Hematopoietic multipotent progenitor cell treated with erythropoietin and hydrocortisone succinate and interleukin-3 and kit ligand, for 15 days (in vitro differentiated cells): Measurements from ENCODE around the gene PHLDA3.
"Not testable (repeated sequence)": the region's sequence is repeated elsewhere in the genome, so short reads cannot be mapped to it uniquely, and the experiment has no call there.

Source experiments
- DNase-seq: peaks from one replicate; pipeline ENCODE4 v3.0.0-alpha.2; 2015; ENCODE audit warnings: low spot score

The PHLDA3 gene

DNA sequence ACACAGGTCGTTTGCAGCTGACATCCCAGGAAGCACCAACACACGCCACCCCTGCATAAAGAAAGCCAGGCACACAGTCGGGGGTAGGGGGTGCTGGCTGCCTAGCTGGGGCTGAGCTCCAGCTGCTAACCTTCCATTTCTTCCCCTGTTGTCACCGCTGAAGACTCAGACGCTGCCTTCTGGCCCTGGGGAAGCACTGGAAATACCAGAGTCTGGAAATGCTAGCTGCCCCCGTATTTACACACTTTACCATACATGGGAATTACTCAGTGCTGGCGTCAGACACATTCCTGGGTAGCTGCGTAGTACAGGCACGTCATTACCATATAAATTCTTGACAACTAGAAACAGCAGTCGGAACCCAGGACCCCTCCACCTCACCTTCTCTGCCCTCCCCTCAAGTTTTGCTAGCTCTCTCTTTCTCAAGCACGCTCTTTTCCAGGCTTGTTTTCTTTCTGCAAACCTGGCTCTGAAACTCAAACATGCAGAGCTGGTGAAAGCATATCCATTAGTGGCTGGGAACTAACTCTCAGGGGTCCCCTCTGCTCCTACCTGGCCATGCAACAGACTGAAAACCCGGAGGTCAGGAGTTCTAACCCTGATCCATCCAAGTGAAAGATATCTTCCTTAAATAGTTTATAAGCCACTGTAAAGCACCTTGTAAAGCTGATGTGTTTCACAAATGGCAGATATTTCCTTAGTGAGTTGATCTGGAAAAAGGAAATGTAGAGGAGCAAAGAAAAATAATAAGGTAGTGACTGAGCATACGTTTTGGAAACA is 34.6 kb upstream of the PHLDA3 start:
- DNase-seq, result no peak

- DNase-seq, result no peak
Observed at GRCh38 chr1:201502511-201502857, 33.5 kb upstream of the PHLDA3 start.

GRCh38 chr1:201501812-201502510 is 33.0 kb upstream of the PHLDA3 start:
- no peak for DNase-seq

DNA sequence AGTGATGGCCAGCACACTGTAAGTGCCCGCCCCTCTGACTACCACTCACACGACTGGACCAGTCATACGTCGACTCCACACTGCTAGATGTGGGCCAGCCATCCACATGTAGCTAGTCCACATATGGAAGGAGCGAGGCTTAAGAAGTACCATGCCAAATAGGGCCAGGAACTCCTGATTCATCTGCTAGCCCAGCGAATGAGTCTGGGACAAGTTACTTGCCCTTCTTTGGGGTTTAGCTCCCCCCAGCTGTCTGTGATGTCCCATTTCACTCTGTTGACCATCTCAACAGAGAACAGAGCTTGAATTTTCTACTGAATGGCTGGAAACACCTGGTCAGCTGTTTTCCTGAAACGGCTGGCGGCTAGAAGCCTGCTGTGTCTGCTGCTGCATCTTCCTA is 32.2 kb upstream of the PHLDA3 start:
- no peak for DNase-seq

GRCh38 chr1:201500670-201501120 is 31.7 kb upstream of the PHLDA3 start:
- no peak for DNase-seq

DNA sequence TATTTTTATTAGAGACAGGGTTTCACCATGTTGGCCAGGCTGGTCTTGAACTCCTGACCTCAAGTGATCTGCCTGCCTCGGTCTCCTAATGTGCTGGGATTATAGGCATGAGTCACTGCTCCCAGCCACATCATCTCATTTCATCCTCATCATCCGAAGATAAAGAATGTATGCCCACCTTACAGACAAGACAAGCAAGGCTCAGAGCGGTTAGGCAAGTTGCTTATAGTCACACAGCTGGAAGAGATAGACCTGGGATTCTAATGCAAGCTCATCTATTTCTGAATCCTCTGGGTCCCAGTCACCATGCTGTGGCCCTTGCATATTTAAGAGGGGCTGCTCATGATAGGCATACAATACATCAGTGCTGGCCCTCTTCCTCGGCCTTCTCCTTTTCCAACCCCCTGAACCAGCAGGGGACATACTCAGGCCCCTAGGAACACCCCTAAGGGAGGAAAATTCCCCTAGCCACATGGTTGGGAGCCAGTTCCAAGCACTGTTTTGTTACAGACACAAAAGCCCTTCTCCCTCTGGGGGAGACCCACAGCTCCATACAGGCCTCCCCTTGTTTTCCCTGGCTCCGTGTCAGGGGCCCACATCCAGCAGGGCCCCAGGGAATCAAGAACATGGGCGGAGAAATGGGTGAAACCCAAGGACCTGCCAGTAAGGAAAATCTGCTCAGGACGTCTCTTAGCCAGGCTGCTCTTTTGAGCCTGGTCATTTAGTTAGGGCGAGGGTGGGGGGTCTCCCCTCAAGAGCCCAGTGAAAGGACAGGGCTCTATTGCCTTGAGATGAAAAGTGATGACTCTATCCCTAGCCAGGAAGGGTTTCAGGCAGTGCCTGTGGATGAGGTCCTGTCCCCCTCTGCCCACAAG is 31.0 kb upstream of the PHLDA3 start:
- DNase-seq, result no peak

DNA sequence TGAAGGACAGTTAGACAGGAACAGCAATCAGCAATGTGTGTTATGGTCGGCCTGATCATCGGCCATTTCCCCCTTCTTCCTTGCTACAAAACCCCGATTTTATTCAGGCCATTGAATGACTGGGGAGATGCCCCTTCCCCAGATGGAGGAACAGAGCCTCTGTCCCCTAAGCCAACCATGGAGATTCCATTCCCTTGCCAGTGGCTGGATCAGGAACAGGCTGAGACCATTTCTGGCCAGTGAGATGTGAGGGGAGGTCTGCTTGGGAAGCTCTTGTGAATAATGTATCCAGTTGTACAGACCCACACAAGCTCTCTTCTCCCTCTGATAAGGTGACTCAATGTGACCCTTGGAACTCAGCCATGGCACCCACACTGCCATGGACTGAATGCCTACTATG is 30.2 kb upstream of the PHLDA3 start:
- DNase-seq, result no peak

DNA sequence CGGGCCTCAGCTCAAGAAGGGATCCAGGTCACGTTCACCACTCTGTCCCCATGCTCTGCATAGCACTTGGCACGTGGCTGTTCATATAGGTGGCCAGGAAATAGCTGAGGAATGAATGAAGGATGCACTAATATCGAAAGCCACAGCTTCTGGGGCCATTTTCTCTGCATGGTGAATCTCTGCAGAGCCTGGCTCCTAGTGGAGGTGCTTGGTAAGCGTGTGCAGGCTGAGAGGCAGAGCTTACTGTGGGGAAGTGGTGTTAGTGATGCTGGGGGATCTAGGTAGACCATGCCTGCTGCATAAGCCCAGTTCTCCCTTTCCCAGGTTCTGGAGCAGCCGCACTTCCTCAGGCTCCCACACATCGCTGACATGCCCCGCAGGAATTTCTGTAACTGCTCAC is 29.6 kb upstream of the PHLDA3 start:
- no peak for DNase-seq

DNA sequence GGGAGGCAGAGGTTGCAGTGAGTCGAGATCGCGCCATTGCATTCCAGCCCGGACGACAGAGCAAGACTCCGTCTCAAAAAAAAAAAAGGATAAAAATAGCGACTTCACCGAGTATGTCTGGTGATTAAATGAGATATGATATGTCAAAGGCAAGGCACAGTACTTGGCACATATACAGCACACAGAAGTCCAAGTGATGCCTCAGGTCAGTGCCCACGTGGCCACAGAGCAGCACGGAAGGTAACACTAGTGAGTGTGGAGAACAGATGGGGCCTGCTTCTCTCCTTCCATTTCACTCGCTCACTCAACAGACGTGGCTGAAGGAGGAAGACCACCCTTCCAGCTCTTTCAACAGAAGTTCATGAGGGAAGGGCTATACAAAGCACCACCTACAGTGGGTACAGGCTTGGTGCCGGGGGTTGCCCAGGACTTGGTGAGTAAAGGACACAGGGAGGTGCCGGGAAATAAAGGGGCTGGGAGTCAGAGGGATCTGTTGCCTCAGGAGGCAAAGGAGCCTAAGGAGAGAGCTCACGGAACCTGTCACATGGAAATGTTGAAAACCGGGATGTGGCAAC is 29.0 kb upstream of the PHLDA3 start:
- DNase-seq, result no peak

GRCh38 chr1:201496296-201496690 is 27.3 kb upstream of the PHLDA3 start:
- DNase-seq, result no peak

DNA sequence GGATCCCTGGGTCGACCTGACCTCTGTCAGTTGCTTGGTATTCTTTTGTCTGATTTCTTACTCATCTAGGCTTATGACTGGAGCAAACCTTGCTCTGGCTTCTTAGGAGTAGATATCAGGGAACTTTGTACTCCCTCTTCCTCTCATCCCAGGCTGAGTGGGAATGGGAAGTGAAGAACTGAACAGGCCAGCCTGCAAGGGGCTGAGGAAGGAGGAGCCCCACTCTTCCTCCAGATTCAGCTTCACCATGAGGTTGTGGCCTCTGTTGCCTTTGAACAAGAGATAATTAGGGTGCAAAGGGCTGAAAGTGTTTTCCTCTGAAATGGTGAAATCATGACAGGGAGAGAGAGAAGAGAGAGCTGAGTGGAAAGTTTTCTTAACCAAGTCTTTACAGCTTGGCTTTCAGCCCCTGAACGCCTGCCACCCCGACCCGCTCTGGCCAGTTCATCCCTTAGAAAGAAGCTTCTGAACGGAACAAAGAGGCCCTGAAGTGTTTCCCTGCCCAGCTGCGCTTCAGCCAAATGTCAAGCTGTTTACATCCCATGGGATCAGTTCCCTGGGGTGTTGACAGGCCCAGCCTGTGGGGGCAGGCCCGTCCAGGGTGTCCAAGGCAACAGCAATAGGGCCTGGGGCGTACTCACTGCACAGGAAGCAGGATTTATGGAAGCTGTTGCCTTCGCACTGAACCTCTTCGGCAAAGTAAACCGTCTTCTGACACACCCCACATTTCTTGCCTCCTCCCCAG is 26.7 kb upstream of the PHLDA3 start:
- no peak for DNase-seq

DNA sequence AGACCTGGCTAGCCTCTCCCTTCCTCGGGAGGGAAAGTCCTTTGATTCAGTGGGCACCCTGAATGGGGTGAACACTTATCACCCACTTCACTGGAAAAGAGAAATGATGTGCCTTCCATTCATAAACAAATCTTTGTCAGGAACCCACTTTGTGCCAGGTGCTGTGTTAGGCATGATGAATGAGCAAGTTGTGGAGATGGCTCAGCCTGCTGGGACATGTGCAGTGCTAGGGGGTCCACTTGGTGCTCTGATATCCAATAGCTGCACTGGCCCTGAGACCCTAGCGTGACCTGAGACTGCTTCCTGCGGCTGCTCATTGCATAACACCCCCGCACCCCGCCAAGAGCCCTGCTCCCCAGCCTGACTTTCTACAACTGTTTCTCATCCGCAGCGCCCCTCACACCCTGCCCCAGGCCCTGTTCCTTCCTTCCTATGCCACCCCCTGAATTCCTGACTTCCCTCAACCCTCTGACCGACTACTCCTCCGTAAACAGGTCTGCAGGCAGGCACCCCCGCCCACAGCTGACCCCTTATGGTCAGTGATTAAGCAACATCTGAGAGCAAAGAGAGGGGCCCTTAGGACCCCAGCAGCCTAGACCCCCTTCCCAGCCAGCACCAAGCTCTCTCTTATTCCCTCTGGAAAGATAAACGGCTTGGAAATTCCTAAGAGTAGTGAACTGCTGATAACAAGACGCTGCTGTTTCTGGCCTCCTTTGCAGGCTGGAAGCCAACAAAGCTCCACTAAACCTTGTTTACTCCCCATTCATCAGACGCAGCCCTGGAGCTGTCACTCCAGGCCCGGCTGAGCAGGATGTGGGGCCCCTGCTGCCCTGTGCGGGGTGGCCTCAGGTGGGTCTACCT is 25.0 kb upstream of the PHLDA3 start:
- no peak for DNase-seq

DNA sequence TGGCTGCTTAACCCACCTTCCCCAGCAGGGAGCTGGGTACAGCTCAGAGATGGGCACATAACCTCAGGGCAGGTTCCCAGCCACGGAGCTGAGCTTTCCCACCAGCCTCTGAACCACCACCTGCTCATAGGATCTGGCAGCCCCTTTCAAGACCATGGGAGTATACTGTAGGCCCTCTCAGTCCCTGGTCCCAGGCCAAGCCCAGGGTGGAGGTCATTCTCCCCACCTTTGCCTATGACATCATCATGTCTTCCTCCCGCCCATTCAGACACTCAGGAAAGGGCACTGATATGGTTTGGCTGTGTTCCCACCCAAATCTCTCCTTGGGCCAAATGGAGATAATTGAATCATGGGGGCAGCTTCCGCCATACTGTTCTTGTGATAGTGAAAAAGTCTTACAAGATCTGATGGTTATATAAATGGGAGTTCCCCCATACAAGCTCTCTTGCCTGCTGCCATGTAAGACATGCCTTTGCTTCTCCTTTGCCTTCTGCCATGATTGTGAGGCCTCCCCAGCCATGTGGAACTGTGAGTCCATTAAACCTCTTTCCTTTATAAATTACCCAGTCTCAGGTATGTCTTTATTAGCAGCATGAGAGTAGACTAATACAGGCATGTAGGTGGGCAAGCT is 24.2 kb upstream of the PHLDA3 start:
- DNase-seq, result not testable (repeated sequence)

DNA sequence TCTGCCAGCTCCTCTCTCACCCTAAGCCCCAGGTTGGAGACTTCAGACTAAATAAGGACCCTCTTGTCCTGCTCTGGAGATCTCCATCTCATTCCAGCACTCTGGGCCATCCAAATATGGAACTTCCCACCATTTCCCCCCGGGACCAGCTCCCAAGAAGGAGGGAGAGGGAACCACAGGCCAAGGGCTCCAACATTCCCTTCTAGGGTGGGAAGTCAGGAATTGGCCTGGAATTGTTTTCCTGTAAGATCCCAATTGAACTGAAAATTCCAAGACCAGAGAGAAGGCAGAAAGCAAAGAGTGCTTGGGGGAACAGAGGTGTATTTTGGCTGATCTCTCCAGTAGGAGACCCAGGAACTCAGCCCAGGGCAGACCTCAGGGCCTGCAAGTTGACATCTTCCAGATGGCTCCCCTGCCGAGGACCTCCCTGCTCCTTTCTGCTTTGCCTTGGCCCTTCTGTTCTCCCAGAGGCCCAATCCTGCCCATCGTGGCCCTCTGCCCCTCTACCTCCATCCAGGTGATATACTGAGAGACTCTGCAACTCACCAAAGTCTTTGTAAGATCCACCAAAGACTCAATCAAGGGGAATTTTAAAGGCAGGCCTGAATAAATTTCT is 23.0 kb upstream of the PHLDA3 start:
- DNase-seq, result no peak

DNA sequence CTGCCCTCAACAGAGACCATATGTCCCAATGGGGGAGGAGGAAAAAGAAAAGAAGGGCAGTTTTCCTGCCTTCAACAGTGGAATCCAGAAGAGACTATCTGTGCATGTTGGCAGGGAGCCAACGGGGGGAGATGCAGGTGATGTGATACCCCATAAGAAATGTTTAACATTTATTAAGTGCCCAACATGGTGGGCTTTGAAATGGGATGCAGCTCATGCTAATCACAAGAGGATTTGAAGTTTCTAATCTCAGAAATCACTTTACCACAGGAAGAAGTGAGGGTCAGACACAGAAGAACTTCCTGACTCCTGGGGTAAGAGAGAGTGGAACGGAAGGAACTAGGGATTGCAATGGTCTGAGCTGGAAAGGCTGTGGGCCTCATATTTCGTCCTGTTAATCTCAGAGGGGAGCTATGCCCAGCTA is 21.7 kb upstream of the PHLDA3 start:
- no peak for DNase-seq

DNA sequence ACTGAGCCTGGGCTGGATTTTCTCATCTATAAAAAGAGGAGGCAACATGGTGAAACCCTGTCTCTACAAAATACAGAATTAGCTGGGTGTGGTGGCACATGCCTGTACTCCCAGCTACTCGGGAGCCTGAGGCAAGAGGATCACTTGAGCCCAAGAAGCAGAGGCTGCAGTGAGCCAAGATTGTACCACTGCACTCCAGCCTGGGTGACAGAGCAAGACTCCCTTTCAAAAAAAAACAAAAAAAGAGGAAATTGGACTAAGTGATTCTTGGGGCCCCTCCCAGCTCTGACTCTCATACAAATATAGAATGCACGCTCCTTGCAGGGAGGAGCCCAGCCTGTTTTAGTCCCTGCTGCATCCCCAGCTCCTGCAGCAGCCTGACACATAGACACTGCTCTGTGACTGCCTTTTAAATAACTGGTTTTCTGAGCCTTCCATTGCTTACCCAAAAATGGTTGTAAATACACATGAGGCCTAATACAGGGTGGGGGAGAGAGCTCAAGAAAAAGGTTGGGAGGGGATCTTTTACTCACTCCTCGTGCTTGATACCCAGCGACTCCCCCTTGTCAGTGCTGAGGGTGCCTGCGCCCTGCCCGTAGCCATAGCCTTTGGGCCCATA is 20.8 kb upstream of the PHLDA3 start:
- no peak for DNase-seq

GRCh38 chr1:201488830-201489589 is 20.0 kb upstream of the PHLDA3 start:
- peak; percentile 55 for DNase-seq

DNA sequence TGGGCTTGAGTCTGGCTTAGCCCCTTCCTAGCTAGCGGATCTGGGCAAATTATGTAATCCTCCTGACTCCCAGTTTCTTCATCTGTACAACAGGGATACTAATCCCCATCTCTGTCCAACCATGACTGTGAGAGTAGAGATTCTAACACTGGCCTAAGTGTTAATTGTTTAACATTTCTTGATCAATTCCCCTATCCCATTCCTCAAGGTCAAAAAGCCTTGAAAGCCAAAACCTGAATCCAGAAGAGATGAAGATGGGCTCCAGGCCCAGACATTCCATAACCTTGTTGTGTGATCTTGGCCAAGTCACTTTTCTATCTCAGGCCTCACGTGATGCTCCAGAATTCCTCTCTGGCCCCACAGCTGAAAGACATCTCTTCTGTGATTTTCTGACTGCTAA is 18.8 kb upstream of the PHLDA3 start:
- DNase-seq, result no peak

DNA sequence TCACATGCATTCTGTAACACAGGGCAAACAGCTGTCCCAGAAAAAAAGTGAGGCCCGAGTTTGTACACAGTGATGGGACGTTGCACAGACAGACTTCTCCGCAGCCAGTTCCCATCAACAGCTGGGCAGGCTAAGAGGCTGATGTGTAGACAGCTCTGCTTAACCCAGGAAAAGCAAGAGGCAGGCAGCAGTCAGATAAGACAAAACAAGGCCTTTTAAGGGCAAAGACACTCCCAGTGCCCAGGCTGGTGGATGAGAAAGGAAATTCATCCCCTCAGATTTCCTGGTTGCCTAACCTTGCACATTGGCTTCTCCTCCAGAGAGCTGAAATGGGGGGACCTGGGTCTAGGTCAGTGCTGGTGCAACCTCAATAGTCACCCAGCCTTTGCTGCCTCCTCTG is 17.2 kb upstream of the PHLDA3 start:
- DNase-seq, result peak; percentile 17
